Measurements from ENCODE around the gene ARHGEF17. TPM values are rescaled to one million over a fixed set of nuclear protein-coding genes. Genes with fewer than 3 reads are reported as not detected.

ARHGEF17 gene
- total and polyA plus RNA-seq, 5 experiments from 2014 or later, result 0.19 TPM; not detected in 4

DNA sequence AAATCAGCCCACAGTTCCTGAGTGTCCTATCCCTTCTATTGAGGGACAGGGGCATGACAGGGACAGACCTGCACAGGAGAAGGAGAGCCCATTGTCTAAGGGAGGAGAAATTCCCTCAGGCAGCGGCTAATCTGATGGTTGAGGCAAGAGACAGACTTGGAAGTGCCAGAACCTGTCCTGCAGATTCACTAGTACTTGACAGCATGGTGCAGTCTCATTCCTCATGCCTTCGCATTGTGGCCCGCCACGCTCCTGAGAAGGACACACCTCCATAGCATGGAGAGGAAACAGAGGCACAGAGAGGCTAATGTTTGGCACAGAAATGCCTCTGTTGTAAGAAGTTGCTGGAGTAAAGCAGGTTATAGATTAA is 32.7 kb upstream of the ARHGEF17 start:
- Mint-ChIP-seq H3K4me3 (no peak overlapping the region), H3K27me3 (peaks cover 0 to 3% (median 0%) of the 10 kb centered on the region in 5 donors), H3K36me3 (no peaks in the 10 kb centered on the region), H3K4me1 (peaks cover 0 to under 1% (median 0%) of the 10 kb centered on the region in 4 donors), H3K27ac (no peak overlapping the region), H3K9me3 (no peaks in the 10 kb centered on the region)
- DNase-seq, result no peak
- POLR2A ChIA-PET, result no interaction called here
- ATAC-seq, result no peak

DNA sequence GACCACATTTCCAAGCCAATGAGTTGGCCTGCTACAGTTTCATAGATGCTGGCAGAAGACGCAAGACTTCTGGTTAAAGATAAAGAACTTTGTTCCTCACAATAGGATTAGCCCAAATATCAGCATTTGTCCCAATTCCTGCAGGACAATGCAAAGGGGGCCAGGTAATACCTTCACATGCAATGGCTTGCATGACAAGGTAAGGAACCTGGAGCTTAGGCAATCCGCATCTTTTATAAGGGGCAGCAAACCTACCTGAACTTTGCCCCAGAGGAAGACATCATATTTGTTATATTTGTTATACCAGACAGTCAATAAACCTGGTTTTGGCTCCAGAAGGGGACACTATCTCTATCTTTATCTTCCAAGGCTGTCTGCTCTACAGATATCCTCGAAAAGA is 30.6 kb upstream of the ARHGEF17 start:
- ATAC-seq (no peak), DNase-seq (no peak)
- Mint-ChIP-seq H3K4me3 (no peak overlapping the region), H3K27ac (no peak overlapping the region), H3K9me3 (no peaks in the 10 kb centered on the region), H3K36me3 (no peaks in the 10 kb centered on the region), H3K27me3 (peaks cover 0 to 4% (median 2%) of the 10 kb centered on the region in 5 donors), H3K4me1 (peaks cover 0 to 5% (median 3%) of the 10 kb centered on the region in 4 donors)
- POLR2A ChIA-PET, result no interaction called here

- ATAC-seq (no peak), DNase-seq (no peak)
- Mint-ChIP-seq H3K36me3 (no peaks in the 10 kb centered on the region), H3K9me3 (no peaks in the 10 kb centered on the region), H3K4me1 (peaks cover 0 to 9% (median 3%) of the 10 kb centered on the region in 4 donors), H3K4me3 (no peak overlapping the region), H3K27ac (peak overlapping the region in 2 of 10 donors; percentile 9 to 47), H3K27me3 (peaks cover 0 to 10% (median 0%) of the 10 kb centered on the region in 5 donors)
- POLR2A ChIA-PET, result no interaction called here
Measured at GRCh38 chr11:73280626-73281025, 27.4 kb upstream of the ARHGEF17 start.

DNA sequence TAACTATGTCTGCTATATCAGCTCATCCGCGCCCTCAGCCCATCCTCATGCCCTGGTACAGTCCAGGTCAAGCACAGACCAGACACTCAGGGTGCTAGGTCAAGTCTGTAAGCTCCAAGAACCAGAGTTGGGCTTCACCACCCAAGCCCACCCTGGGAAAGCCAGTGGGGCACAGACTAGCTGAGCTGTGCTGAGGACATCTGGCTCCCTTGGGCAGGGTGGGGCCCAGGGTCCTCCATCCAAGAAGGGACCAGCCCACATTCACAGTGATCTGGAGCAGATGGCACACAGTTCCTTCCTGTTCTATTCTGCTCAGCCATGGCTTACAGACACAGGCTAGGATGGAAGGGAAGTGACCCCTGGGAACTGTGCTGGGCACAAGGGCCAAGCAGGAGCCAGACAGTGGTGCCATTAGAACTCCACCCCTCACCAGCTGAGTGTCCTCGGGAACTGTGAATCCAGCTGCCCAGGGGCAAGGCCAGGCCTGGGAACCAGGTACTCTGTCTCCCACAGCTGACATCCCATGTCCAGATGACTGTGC is 26.8 kb upstream of the ARHGEF17 start:
- H3K27me3 Mint-ChIP-seq, result peaks cover 0 to 10% (median 0%) of the 10 kb centered on the region in 5 donors
- H3K4me1 Mint-ChIP-seq, result peaks cover 0 to 9% (median 3%) of the 10 kb centered on the region in 4 donors
- no peak overlapping the region for H3K4me3 Mint-ChIP-seq
- POLR2A ChIA-PET, result no interaction called here
- no peaks in the 10 kb centered on the region for H3K36me3 Mint-ChIP-seq
- DNase-seq, result no peak
- no peak overlapping the region for H3K27ac Mint-ChIP-seq
- ATAC-seq, result no peak
- H3K9me3 Mint-ChIP-seq, result no peaks in the 10 kb centered on the region

DNA sequence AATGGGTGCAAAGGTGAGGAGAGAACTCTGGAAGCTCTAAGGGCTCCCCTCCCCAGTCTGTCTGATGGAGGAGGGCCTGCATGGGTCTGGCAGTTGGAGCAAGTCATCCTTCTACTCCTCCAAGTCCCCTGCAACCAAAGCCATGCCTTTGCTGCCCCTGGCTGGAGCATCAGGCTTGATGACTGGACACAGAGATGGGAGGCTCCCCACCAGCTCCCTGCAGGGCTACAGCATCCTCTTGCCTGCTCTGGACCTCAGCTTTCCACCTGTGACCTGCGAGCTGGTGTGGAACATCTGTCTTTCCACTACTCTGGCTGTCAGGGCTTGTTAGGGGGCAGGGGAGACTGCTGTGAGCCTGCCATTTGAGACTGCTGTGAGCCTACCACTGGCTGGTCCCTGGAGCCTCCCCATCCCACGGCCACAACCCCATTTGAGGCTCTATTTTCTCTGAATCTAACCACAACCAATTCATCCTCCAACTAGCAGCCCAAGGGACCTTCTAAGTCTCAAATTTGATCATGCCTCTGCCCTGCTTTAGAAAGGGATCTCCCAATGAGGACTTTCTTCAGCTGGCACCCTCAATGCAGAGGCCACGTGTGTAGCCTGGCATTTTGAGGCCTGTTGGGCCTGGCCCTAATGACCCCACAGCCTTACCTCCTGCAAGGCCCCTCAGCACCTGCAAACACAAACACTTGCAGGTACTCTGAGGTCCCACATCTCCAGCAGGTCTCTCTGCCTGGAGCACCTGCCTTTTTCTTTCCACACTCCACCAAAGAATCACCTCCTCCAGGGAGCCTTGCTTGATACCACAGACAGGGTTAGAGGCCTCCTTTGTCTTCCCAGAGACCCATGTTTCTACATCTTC is 26.0 kb upstream of the ARHGEF17 start:
- no peak for DNase-seq
- H3K9me3 Mint-ChIP-seq, result no peaks in the 10 kb centered on the region
- peaks cover 0 to 10% (median 0%) of the 10 kb centered on the region in 5 donors for H3K27me3 Mint-ChIP-seq
- no peak overlapping the region for H3K4me3 Mint-ChIP-seq
- ATAC-seq, result no peak
- POLR2A ChIA-PET, result no interaction called here
- no peaks in the 10 kb centered on the region for H3K36me3 Mint-ChIP-seq
- no peak overlapping the region for H3K27ac Mint-ChIP-seq
- H3K4me1 Mint-ChIP-seq, result peaks cover 0 to 10% (median 3%) of the 10 kb centered on the region in 4 donors

GRCh38 chr11:73283276-73284000 is 24.6 kb upstream of the ARHGEF17 start:
- H3K27me3 Mint-ChIP-seq, result peaks cover 0 to 10% (median 0%) of the 10 kb centered on the region in 5 donors
- no peaks in the 10 kb centered on the region for H3K9me3 Mint-ChIP-seq
- H3K4me1 Mint-ChIP-seq, result peaks cover 0 to 22% (median 3%) of the 10 kb centered on the region in 4 donors
- ATAC-seq, result no peak
- POLR2A ChIA-PET, result no interaction called here
- H3K4me3 Mint-ChIP-seq, result no peak overlapping the region
- H3K27ac Mint-ChIP-seq, result peak overlapping the region in 1 of 10 donors; percentile 5
- no peak for DNase-seq
- no peaks in the 10 kb centered on the region for H3K36me3 Mint-ChIP-seq

GRCh38 chr11:73284106-73284505 is 24.0 kb upstream of the ARHGEF17 start:
- DNase-seq, result no peak
- Mint-ChIP-seq H3K36me3 (no peaks in the 10 kb centered on the region), H3K27ac (no peak overlapping the region), H3K4me3 (no peak overlapping the region), H3K9me3 (no peaks in the 10 kb centered on the region), H3K27me3 (peaks cover 0 to 10% (median 0%) of the 10 kb centered on the region in 5 donors), H3K4me1 (peaks cover 4 to 28% (median 7%) of the 10 kb centered on the region in 4 donors)
- no peak for ATAC-seq
- POLR2A ChIA-PET, result no interaction called here

DNA sequence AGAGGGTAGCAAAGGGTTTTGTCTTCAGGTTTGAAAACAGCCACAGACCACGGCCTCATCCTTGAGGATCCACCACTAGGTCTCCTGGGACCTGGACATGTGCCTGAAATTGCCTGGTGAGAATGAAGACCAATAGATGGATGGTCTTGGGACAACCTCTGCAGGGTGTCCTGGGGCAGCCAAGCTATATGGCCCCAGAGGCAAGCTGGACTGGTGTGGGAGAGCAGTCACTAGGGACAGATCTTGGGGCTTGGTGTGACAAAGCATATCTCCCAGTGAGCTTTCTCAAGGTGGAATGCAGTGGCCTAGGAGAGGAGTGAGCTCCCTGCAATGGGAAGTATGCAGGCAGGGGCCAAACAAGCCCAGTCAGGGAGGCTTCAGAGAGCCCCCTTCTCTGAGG is 22.4 kb upstream of the ARHGEF17 start:
- Mint-ChIP-seq H3K9me3 (no peaks in the 10 kb centered on the region), H3K27ac (peak overlapping the region in 1 of 10 donors; percentile 54), H3K36me3 (no peaks in the 10 kb centered on the region), H3K27me3 (peaks cover 0 to 7% (median 0%) of the 10 kb centered on the region in 5 donors), H3K4me3 (no peak overlapping the region), H3K4me1 (peaks cover 6 to 31% (median 11%) of the 10 kb centered on the region in 4 donors)
- DNase-seq (no peak), ATAC-seq (no peak)
- POLR2A ChIA-PET, result no interaction called here

DNA sequence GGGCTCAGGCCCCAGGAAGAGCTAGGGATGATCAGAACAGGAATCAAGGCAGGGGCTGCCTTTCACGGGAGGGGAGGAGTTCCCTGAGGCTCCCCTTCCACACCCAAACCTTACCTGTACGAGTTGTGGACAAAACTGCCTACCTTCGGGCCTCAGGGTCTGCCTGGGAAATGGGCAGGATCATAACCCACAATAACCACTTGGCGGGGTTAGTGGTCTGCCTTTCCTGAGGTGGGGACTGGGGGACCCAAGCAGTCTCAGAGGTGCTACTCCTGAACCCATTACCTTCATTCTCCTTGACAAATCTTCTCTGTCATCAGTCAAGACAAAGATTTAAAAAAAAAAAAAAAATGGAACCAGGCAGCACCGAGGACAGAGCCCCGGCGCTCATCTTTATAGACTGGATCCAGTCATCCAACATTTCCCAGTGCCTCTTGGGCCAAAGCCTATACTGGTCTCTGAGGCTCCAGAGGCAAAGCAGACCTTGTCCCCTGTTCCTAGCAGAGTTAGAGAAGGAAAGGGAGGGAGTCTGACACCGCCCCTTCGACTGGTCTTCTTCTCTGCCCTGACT is 21.8 kb upstream of the ARHGEF17 start:
- H3K27ac Mint-ChIP-seq, result no peak overlapping the region

DNA sequence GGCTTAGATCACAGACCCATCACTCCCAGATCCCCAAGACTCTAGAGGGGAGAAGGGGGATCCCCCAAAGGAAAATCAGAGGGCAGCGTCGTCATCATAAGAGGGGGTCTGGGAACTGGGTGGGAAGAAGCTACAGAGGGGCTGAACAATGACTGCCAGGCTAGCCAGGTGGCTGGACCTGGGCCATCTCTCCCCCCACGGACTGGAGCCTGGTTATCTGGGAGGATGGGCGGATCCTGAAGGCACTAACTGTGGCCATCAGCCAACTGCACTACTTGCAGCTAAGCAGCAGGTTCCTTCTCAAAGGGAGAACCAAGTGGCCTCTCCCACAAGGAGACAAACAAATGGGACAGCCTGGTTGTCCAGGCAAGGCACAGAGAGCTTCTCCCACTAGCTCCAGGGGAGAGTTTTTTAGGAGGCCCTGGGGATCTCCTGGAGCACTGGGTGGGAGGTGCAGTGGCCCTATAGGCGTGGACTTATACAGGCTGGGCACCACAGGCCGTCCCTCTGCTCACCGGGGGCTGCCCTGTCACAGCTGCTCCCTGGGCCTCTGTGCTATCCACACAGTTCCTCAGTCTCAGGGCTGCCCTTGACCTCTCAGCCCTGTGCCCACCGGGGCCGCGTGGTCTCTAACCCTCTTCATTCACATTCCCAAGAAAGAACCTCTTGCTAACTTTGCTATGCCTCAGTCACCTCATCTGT is 20.5 kb upstream of the ARHGEF17 start:
- no peak overlapping the region for H3K4me3 Mint-ChIP-seq
- ATAC-seq (no peak), DNase-seq (no peak)
- H3K27me3 Mint-ChIP-seq, result peaks cover 0 to 12% (median 1%) of the 10 kb centered on the region in 5 donors
- H3K36me3 Mint-ChIP-seq, result no peaks in the 10 kb centered on the region
- peaks cover 5 to 30% (median 10%) of the 10 kb centered on the region in 4 donors for H3K4me1 Mint-ChIP-seq
- no peak overlapping the region for H3K27ac Mint-ChIP-seq
- H3K9me3 Mint-ChIP-seq, result no peaks in the 10 kb centered on the region
- POLR2A ChIA-PET, result interaction anchor here (0.5 kb wide), 1 partner anchor 1248 kb away, joined by 7 read pairs; no protein-coding TSS in a partner anchor

More for the DNA sequence above, 21.8 kb upstream of the ARHGEF17 start:
- DNase-seq, result no peak
- POLR2A ChIA-PET, result no interaction called here
- Mint-ChIP-seq H3K36me3 (no peaks in the 10 kb centered on the region), H3K9me3 (no peaks in the 10 kb centered on the region), H3K27me3 (peaks cover 0 to 7% (median 0%) of the 10 kb centered on the region in 5 donors), H3K4me1 (peaks cover 5 to 30% (median 11%) of the 10 kb centered on the region in 4 donors), H3K4me3 (no peak overlapping the region)
- no peak for ATAC-seq

DNA sequence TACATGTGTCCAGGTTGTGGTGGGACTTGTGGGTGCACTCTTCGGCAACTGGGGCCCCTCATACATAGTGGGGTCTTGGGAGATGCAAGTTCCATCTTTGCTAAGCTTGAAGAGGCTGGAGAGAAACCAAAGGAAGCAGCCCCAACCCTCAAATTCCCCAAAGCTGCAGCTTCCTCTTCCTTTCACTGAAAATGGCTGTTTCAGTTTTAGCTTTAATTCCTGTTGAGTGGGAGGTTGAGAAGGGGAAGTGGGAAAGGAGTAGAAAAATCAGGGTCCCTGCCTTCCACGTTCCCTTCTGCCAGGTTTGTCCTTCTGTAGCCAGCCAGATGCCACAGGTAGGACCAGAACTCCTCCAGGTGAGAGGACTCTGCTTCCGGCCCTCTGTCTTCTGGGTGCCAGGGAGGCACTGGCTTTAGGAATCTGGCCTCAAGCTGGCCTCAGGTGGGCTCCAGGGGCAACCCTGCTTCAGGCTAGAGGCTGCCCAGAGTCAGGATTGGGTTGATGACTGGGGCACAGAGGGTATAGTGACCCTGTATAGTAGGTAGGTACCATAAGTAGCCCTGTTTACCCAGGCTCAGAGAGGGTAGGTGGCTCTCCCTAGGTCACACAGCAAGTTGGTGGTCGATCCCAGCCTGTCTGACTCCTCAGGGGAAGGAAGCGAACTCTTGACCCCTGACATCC is 19.7 kb upstream of the ARHGEF17 start:
- no peak for ATAC-seq
- H3K4me3 Mint-ChIP-seq, result no peak overlapping the region
- POLR2A ChIA-PET, result interaction anchor here (0.5 kb wide), 1 partner anchor 1248 kb away, joined by 7 read pairs; no protein-coding TSS in a partner anchor
- no peak overlapping the region for H3K27ac Mint-ChIP-seq
- no peaks in the 10 kb centered on the region for H3K36me3 Mint-ChIP-seq
- peaks cover 7 to 30% (median 10%) of the 10 kb centered on the region in 4 donors for H3K4me1 Mint-ChIP-seq
- H3K27me3 Mint-ChIP-seq, result peaks cover 0 to 12% (median 2%) of the 10 kb centered on the region in 5 donors
- no peak for DNase-seq
- no peaks in the 10 kb centered on the region for H3K9me3 Mint-ChIP-seq

Measured in naive thymus-derived CD8-positive, alpha-beta T cell (primary cell).